Activated CD4-positive, alpha-beta T cell treated with anti-CD3 and anti-CD28 coated beads, Interleukin-2, Interleukin-4, amounts not matched to agents 100 ng/mL and 50 ng/mL, durations not matched to agents 16 hours and 8 hours (primary cell): ENCODE results near the gene SCUBE3.

Experiments used
- DNase-seq: peaks from one replicate; pipeline ENCODE4 v3.0.0-alpha.2; 2020; ENCODE audit warnings: low spot score

The SCUBE3 gene

GRCh38 chr6:35213824-35214756 is at the start of gene SCUBE3:
TSS of gene SCUBE3 (plus strand) at chr6:35213956. CDS start at chr6:35214419, 463 bp downstream.
- DNase-seq, result peak; percentile 14

GRCh38 chr6:35164277-35164676 is 49.5 kb upstream of the SCUBE3 start:
- no peak for DNase-seq

GRCh38 chr6:35164868-35165267 is 48.9 kb upstream of the SCUBE3 start:
- no peak for DNase-seq

GRCh38 chr6:35165630-35166071 is 48.1 kb upstream of the SCUBE3 start:
- DNase-seq, result no peak

- no peak for DNase-seq
Observed at GRCh38 chr6:35166116-35166515, 47.6 kb upstream of the SCUBE3 start.

- DNase-seq, result no peak
Observed at GRCh38 chr6:35166520-35166919, 47.2 kb upstream of the SCUBE3 start.

- DNase-seq, result no peak
Observed at GRCh38 chr6:35167505-35167904, 46.3 kb upstream of the SCUBE3 start.

- DNase-seq, result no peak
Observed at GRCh38 chr6:35168461-35168861, 45.3 kb upstream of the SCUBE3 start.

GRCh38 chr6:35170166-35170565 is 43.6 kb upstream of the SCUBE3 start:
- DNase-seq, result no peak

GRCh38 chr6:35170891-35171290 is 42.9 kb upstream of the SCUBE3 start:
- no peak for DNase-seq

GRCh38 chr6:35173044-35173426 is 40.7 kb upstream of the SCUBE3 start:
- DNase-seq, result no peak

GRCh38 chr6:35173427-35174087 is 40.2 kb upstream of the SCUBE3 start:
- DNase-seq, result no peak

GRCh38 chr6:35174088-35174434 is 39.7 kb upstream of the SCUBE3 start:
- DNase-seq, result no peak

- no peak for DNase-seq
Observed at GRCh38 chr6:35174501-35174900, 39.3 kb upstream of the SCUBE3 start.

- no peak for DNase-seq
Observed at GRCh38 chr6:35176301-35177024, 37.3 kb upstream of the SCUBE3 start.

GRCh38 chr6:35177157-35177556 is 36.6 kb upstream of the SCUBE3 start:
- DNase-seq, result no peak

GRCh38 chr6:35177596-35177995 is 36.2 kb upstream of the SCUBE3 start:
- no peak for DNase-seq

- DNase-seq, result no peak
Observed at GRCh38 chr6:35178012-35178411, 35.7 kb upstream of the SCUBE3 start.

- DNase-seq, result no peak
Observed at GRCh38 chr6:35178932-35179832, 34.6 kb upstream of the SCUBE3 start.

- DNase-seq, result no peak
Observed at GRCh38 chr6:35179901-35180535, 33.7 kb upstream of the SCUBE3 start.

- DNase-seq, result no peak
Observed at GRCh38 chr6:35181308-35181932, 32.3 kb upstream of the SCUBE3 start.
